C4-2B (cell line): ENCODE results near the gene SHD.

Experiments used
- ZFX ChIP-seq: fragments of 450-650 bp; IDR thresholded peaks from 2 replicates; pipeline ENCODE4 v1.6.1; 2017
- TF ChIP-seq, protein P1 (sequence below): fragments of 450-650 bp; conservative IDR thresholded peaks from 2 replicates; pipeline ENCODE4 v1.5.1; 2017; ENCODE audit warnings: mild to moderate bottlenecking

- TF ChIP-seq, protein P1, sequence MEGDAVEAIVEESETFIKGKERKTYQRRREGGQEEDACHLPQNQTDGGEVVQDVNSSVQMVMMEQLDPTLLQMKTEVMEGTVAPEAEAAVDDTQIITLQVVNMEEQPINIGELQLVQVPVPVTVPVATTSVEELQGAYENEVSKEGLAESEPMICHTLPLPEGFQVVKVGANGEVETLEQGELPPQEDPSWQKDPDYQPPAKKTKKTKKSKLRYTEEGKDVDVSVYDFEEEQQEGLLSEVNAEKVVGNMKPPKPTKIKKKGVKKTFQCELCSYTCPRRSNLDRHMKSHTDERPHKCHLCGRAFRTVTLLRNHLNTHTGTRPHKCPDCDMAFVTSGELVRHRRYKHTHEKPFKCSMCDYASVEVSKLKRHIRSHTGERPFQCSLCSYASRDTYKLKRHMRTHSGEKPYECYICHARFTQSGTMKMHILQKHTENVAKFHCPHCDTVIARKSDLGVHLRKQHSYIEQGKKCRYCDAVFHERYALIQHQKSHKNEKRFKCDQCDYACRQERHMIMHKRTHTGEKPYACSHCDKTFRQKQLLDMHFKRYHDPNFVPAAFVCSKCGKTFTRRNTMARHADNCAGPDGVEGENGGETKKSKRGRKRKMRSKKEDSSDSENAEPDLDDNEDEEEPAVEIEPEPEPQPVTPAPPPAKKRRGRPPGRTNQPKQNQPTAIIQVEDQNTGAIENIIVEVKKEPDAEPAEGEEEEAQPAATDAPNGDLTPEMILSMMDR = no peak
- TF ChIP-seq ZFX = no peak
Observed at GRCh38 chr19:4279267-4279529, 132 bp downstream of the SHD start.
